Activated CD8-positive, alpha-beta memory T cell treated with anti-CD3 and anti-CD28 coated beads for 4 hours (primary cell): ENCODE data around the gene NAP1L4.

Source experiments
- DNase-seq, 2 donors: peaks; one replicate each; pipeline ENCODE4 v3.0.0-alpha.2; 2020; ENCODE audit warnings: low read depth in 2 of 2

The NAP1L4 gene

DNA sequence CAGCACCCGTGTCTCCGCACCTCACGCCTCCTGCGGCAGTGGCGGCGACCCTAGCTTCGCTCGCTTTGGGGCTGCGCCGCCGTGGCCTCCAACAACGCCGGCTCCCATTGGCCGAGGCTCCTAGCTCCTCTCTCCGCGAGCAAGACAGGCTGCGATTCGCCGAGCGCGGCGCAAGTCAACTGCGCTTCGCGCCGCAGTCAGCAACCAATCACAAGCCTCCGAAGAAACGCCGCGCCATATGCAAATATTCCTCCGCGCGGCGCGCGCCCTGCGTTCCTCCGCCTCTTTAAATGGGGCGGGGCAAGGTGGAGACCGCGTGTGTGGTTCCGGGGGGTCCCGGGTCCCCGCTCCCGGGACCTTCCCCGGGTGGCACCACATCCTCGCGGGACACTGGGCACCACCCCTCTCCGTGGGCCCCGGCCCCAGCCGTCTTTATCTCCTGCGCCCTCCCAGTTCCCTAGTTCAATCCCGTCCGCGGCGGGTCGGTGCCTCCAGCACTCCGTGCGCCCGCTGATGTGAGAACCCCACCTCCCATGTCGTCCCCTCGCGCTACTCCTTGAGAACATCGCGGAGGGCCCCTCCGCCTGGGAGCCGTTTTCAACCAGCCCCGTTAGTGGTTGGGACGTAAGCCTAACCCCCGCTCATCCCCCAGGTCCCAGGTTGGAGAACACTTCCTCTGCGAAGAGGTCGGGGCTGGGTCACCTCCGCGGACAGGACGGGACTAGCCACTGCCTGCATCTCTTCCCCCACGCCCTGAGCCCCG is at the start of gene NAP1L4:
Gene NAP1L4, minus strand, starts transcription at position 96 of the 763 bp plus-strand sequence. CDS start 13,109 bp downstream, outside the sequence.
- peak; percentile 89 to 93 for DNase-seq

GRCh38 chr11:3040881-3041280 is 48.8 kb upstream of the NAP1L4 start:
- DNase-seq = no peak

- no peak for DNase-seq
Measured at GRCh38 chr11:3037945-3038271, 45.8 kb upstream of the NAP1L4 start.

DNA sequence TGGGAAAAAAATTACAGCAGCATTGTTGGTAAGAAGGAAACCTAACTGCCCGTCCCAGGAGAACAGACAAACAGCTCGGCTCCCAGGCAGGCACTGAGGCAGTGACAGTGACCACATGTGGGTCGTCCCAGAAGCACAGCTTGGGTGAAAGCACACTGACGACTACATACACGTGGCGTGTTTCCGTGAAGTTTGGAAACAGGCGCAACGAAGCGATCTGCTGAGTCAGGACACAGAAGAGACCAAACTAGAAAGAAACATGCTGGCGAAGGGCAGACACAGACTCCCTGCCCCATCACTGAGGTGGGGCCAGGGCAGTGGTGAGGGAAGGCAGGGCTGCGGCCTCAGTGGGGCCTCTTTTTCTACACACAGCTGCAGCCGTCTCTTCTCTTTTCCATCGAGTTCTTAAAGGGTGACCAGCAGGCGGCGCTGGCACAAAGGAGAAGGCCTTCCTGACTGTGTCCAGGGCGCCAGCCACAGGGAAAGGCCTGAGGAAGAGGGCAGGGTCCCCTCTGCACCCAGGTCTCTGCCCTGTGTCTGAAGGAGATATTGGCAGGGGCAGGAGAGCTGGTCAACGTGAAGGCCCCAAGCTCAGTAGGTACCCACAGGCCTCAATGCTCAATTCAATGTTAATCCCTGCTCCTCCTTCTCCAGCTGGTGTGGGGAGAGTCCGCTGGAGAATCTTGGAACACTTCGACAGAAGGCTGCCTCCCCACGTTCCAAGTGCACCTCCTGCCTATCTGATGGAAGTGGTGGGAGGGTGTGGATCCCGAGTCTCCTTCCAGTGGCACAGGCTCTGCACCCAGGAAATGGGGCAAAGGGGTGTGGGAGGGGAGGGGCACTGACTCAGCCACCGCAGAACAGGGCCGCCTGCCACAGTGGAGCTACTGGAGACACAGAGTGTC is 45.2 kb upstream of the NAP1L4 start:
- DNase-seq = no peak

GRCh38 chr11:3036419-3036818 is 44.3 kb upstream of the NAP1L4 start:
- no peak for DNase-seq

- no peak for DNase-seq
Measured at GRCh38 chr11:3035333-3035732, 43.2 kb upstream of the NAP1L4 start.

GRCh38 chr11:3030289-3031070 is 38.4 kb upstream of the NAP1L4 start:
- no peak for DNase-seq

GRCh38 chr11:3028813-3029212 is 36.7 kb upstream of the NAP1L4 start:
- no peak for DNase-seq

DNA sequence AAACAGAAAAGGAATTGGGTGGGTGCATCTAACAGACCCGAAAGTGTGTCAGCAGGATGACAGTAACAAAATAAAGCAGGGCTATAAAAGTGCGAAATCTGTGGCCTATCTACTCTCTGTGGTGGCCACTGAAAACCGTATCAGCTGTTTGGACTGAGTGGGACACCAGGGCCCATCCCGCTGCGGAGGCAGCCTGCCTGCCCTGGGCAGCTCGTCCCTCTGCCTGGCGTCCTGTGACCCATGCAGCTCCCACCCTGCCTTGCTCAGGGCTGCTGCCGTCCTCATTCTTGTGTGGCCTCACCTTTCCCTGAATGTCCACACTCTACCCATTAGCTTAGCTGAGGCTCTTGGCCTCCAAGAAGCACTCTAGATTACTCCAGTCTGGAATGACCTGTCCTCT is 34.7 kb upstream of the NAP1L4 start:
- DNase-seq = no peak

- DNase-seq = no peak
Measured at GRCh38 chr11:3022982-3023381, 30.9 kb upstream of the NAP1L4 start.

DNA sequence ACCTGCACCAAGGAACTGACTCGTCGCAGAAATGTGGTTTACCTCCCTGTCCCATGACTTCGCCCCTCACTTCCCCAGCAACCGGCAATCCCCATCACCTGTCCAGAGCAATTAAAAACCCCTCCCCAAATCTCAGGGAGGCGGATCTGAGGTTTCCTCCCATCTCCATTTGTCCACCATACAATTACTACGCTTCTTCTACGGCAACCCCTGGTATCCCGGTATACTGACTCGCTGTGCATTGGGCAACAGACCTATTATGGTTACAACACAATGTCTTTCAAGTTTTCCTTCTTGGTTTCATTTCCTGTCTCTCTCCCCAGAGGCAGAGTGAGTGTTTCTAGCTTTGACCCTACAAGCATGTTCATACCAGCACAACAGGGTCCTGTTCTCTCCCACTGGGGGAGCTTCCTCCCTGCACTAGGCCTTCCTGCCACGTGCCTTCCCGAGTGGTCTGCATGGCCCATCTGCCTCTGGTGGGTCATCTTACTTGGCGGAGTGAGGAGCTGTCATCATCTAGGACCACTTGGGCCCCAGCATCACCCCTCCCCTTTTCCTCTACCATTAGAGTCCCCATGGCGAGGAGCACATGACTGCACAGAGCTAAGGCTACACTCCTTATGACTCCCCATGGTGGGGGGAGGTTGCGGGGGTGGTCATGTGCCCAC is 30.3 kb upstream of the NAP1L4 start:
- DNase-seq = no peak

DNA sequence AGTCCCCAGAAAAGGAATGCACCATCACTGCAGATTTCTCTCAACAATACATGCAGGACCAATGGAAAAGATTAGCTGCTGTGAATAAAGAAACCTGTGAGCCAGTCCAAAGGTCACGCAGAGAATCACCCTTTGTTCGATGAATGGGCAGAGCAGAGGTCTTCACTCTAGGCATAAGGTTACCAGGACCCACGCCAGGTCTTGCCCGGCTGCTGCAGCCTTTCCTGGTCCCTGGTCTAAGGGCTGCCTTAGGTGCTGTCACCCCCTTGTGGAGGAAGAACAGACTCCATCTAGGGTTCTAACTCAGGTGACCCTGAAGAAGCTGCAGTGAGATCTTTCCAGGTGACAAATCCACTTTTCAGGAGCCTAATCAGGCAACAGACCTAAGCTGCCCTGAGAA is 29.0 kb upstream of the NAP1L4 start:
- no peak for DNase-seq

DNA sequence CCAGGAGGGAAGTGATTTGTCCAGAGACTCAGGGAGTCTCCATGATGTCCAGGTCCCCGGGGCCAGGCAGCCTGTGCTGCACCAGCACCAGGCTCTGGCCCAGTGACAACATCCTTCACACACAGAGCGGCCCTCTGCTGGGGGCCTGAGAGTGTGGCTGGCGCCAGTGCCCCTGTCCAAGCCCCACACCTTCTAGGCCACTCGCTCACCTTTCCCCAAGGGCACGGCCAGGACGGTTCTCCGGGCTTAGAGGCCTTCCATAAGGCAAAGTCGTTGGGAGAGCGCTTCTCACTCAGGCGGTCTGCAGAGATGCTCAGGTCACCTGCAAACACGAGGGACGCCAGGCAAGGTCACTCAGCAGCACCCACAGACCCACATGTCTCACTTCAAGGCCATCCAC is 27.9 kb upstream of the NAP1L4 start:
- no peak for DNase-seq

DNA sequence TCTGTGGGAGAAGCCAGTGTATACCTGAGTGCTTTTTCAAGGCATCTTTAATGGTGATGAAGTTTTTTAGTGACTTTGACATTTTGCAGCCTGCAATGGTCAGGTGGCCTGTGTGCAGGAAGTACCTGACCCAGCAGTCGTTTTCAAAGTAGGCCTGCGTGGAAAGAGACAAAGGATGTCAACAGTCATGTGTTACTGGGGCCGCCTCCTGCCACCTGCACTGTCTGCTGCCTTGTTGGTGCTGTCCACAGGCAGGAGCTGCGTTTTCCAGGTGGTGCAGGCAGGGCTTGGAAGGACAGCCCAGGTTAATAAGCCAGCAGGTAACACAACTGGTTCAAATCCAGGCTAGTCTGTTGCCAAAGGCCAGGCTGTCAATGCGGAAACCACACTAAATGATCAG is 26.5 kb upstream of the NAP1L4 start:
- DNase-seq = no peak

GRCh38 chr11:3016861-3017260 is 24.7 kb upstream of the NAP1L4 start:
- no peak for DNase-seq

- DNase-seq = no peak
Measured at GRCh38 chr11:3015796-3016195, 23.7 kb upstream of the NAP1L4 start.

DNA sequence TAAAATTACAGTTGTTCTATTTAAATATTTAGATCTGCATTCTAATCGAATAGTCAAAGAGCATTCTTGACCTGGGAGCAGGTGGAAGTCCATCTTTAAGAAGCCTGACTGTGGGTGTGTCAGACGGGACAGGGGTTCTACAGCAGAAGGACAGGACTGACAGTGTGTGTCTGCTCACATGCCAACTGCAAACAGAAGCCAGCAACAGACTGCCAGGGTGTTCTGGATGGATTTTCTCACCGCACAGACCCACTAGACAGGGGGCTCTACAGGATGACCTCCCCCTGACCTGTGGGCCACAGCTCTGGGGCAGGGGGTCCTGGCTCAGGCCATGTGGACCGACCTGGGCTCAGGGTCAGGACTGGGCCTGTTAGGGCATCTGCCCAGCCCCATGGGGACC is 22.8 kb upstream of the NAP1L4 start:
- DNase-seq = no peak

DNA sequence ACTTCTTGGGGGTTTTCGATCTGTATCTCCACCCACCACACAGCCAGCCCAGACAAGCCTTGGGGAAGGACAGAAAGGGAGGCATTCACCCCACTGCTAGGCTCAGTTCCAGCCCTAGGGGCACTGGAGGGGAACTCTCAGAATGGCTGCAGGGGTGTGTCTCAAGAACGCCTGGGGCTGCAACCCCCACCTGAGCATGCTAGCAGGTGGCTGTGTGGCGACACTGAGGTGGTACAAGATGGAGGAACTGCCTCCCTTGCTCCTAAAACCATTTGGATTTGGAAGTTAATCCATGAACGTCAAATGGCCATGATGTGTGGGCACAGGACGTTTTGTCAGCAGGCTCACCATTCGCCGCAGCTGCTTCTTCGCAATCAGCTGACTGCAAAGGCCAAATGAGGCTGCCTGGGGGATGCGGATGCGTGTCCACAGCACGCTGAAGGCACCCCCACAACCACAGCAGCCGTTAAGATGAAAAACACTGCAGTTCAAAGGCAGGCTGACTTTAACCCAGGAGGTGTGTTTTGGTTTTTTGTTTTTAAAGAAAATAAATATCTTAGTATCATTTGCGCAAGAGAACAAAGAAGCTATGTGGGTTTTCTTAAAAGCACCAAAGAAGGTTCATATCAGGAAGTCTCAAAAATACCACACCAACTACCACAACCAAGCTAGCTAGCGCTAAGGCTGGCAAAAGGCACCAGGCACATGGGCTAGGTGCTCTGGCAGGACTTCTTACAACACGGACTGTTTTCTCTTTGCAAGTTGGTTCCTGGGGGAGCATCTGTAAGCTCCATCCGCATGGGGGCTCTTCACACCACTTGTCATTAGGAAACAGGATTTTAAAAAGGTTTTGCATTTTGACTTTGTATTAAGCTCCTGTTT is 22.2 kb upstream of the NAP1L4 start:
- peak; percentile 33 to 58 for DNase-seq

GRCh38 chr11:3011891-3012885 is 20.1 kb upstream of the NAP1L4 start:
- DNase-seq = no peak
